HG03135 (cell line): Measurements from ENCODE around the gene SPG7.

Experiments used
- ATAC-seq: cut with Tn5 transposase; IDR thresholded peaks from one replicate; pipeline ENCODE4 v1.9.1; 2021; ENCODE audit warnings: mild to moderate bottlenecking, moderate library complexity; ENCODE audit not compliant: unreplicated experiment

SPG7 gene

DNA sequence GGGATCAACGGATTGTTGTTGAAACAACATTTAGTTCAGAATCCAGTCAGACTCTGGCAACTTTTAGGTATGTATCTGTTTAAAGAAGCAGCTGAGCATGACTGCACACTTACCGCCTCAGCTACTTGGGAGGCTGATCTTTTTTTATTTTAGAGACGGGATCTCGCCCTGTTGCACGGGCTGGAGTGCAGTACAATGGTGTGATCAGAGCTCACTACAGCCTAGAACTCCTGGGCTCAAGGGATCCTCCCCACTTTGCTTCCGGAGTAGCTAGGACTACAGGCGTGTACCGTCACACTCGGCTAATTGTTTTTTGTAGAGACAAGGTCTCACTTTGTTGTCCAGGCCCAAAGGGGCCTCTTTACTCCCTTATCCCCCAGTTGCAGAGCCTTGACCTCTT, 2.3 kb downstream of the SPG7 start:
- no peak for ATAC-seq

DNA sequence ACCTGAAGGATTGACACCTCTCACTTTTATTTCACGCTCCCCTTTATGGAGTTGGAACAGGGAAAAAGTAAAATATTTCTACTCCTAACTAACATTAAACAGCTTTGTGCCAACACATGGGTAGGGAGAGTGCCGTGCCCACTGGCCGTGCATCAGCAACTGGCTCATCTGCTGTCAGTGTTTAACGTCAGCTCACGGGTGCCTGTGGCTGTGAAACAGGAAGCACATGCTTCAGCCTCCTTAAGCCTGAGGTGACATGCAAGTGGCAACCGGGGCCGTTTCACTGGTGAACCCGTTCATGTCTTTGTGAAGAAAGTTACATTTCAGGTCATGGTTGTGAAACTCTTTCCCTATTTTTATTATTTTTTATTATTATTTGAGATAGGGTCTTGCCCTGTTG, 3.2 kb downstream of the SPG7 start:
- ATAC-seq: no peak

DNA sequence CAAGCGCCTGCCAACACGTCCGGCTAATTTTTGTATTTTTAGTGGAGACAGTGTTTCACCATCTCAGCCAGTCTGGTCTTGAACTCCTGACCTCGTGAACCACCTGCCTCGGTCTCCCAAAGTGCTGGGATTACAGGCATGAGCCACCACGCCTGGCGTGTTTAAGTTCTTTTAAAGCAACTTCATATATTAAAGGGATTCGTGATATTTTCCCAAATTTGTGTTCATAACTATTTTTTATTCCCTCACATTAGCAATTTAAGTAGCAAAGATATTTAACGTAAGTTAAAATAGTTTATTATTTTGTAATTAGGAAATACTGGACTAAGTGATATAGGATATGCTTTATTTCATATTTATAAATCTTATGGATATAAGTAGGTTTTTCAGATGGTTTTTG, 4.2 kb downstream of the SPG7 start:
- ATAC-seq: no peak

DNA sequence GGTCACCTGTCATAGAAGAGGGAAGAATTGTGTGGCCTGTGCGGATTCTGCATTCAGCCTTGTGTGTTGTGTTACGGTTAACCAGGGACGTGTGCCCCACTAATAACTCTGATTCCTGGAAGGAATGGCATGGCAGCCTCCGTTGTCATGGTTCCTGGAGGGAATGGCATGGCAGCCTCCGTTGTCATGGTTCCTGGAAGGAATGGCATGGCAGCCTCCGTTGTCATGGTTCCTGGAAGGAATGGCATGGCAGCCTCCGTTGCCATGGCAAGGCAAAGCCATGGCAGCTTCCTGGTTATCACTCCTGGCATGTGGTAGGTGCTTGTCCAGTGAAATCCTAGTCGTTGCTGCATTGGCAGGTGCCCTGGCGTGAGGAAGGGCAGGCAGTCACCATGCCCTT, 8.9 kb downstream of the SPG7 start:
- ATAC-seq: no peak

DNA sequence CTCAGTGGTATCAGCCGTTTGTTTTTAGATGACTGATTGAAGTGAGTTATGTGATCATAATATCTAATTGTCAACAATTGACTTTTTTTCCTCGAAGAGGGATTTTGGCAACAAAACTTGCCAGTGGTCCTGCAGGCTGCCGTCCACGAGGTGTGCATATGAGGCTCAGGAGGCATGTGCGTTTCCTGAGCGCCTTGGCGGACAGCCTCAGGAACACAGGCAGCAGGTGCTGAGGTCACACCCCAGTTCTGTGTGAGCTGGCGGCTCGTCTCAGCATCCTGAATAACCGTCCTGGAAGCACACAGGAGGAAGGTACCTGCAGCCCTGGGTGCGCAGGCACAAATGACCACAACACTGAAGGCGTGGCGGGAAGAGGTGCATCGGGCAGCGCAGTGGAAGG, 11.7 kb downstream of the SPG7 start:
- no peak for ATAC-seq

DNA sequence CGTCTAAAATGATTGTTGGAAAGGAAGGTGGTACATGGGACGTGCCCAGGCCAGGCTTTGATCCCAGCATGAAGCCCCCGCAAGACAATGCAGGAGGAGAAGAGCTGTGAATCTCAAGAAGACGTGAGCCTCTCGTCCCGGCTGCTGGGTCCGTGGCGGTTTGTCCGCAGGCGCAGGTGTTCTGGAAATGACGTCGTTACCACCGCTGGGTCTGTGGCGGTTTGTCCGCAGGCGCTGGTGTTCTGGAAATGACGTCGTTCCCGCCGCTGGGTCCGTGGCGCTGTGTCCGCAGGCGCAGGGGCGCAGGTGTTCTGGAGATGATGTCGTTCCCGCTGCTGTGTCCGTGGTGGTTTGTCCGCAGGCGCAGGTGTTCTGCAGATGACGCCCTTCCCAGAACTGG, 14.1 kb downstream of the SPG7 start:
- ATAC-seq: no peak

DNA sequence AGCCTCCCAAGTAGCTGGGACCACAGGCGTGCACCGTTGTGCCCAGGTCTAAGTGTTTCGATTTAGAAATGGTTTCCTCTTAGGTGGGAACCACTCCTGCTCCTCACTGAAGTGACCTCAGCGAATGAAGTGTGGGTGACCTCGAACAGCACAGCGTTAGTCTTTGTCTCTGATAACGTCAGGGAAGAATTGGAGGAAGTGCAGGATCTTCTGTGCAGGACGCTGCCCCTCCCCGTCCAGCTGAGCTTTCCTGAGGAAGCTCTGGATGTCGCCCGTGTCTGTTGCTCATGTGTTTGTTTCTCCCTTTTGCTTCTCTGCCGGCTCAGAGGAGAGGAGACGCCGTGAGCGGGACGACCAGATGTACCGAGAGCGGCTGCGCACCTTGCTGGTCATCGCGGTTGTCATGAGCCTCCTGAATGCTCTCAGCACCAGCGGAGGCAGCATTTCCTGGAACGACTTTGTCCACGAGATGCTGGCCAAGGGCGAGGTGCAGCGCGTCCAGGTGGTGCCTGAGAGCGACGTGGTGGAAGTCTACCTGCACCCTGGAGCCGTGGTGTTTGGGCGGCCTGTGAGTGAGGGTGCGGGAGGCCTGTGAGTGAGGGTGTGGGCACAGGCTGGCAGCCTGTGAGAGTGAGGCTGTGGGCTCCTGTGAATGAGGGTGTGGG, 15.6 kb downstream of the SPG7 start:
- ATAC-seq: no peak

DNA sequence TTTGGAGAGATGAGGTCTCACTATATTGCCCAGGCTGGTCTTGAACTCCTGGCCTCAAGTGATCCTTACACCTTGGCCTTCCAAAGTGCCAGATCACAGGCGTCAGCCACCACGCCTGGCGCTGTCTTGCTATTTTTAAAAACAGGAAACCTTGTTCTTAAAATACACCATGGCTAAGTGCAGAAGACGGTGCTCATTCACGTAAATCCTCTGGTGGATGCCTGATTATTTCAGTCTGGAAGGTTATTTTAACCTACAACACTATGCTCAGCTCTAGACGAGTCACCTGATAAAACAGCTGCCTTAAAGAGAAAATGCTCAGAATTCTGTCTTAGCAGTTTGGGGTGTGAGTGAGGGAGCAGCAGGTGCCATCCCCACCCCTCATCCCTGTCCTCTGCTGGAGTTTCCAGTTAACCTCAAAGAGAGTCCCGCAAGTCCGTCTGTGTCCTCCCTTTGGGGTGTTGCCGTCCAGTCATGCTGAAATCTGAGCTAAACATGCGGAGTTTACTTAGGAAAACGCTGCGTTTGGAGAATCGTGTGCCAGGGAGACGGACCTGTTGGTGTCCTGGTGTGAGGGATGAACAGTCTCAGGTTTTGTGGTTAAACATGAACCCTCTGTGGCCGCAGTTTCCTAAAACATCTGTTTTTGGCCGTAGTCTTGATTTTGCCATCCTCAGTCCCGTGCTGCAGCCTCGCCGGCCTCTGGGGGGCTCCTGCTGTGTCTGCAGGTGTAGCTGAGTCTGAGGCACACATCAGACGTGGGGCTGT, 17.1 kb downstream of the SPG7 start:
- no peak for ATAC-seq

DNA sequence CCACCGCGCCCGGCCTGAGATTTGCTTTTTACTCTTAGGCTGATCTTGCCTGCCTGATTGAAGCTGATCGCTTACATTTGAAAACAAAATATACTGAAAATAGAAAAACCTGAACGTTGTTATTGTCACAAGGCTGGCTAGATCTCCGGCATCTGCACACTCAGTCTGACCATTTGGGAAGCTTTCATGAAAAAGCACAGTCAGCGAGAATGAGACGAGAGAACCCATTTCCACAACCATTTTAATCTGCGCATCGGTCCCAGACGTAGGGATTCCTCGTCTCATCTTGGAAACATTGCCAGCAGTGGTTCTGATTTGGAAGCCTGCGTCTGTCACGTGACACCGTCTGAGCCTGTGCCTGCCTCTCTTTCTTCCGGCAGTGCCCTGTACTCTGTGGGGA, 20.9 kb downstream of the SPG7 start:
- no peak for ATAC-seq

DNA sequence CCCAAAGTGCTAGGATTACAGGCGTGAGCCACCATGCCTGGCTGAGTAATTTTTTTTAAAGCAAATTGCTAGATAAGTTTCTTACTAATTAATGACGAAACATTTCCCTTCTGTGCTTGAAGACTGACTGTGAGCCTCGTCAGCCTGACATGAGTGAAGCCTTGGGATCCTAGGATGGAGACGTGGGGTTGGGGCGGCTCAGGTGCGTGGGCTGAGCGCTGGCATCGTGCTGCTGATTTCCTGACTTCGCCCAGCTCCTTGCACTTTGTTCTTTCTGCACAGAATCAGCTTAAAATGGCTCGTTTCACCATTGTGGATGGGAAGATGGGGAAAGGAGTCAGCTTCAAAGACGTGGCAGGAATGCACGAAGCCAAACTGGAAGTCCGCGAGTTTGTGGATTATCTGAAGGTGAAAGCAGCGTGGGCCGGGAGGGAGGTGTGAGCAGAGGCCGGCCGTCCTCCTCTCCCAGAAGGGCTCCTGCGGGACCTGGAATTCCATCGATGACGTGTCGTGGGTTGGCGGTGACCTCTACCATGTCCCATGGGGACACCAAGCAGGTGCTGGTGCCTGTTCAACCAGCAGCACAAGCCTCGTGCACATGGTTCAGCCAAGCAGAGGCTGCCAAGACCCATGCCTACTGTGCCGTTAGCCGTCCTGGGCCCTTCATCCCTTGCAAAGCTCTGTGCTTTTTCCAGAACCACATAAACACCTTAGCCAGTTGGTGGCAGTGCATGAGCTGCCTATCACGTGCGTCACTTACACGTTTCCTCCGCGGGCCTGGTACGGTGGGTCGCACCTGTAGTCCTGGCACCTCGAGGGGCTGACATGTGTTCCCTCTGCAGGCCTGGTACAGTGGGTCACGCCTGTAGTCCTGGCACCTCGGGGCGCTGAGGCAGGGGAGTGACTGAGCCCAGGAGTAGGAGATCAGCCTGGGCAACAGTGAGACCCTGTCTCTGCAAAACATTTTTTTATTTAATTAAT, 22.5 kb downstream of the SPG7 start:
- ATAC-seq: no peak

DNA sequence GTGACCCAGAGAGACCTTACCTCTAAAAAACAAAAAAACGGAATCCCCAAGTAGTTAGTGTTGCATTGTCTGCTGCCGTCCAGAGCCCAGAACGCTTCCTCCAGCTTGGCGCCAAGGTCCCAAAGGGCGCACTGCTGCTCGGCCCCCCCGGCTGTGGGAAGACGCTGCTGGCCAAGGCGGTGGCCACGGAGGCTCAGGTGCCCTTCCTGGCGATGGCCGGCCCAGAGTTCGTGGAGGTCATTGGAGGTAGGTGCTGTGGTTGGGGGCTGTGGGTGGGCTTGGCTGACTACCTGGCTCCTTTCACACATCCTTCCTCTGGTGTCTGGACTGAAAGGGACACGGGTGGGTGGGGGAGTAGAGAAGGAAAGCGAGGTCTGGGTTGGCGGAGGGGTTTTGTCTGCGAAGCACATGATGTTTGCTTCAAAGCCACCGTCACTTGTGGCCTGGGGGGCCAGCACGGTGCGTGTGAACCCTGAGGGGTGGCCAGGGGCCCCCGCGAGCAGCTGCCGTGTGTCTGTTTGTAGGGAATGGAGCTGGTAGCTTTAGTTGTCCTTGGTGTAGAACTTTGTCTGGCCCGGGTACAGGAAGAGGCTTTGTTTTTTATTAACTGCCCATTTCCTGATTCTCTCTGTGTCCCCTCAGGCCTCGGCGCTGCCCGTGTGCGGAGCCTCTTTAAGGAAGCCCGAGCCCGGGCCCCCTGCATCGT, 23.8 kb downstream of the SPG7 start:
- ATAC-seq: no peak

DNA sequence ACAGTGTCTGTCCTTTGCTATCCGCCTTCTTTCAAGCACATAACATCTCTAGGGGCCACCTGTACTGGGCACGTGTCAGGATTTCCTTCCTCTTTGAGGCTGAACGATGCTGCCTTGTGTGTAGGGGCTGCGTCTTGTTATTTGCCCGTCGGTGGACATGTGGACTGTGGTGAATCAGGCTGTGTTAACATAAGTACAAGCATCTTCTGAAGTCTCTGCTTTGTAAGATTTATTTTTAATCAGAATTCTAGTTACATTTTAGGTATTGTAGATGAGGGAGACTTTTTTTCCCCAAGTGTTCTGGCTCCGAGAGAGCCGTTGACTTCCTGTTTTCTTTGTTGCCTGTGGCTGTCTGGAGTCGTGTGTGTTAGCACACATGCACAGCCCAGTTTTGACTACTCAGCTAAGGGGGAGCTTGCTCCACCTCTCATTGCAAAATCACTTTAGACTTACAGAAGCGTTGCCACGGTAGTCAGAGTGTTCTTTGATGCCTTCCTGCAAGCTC, 26.1 kb downstream of the SPG7 start:
- no peak for ATAC-seq

DNA sequence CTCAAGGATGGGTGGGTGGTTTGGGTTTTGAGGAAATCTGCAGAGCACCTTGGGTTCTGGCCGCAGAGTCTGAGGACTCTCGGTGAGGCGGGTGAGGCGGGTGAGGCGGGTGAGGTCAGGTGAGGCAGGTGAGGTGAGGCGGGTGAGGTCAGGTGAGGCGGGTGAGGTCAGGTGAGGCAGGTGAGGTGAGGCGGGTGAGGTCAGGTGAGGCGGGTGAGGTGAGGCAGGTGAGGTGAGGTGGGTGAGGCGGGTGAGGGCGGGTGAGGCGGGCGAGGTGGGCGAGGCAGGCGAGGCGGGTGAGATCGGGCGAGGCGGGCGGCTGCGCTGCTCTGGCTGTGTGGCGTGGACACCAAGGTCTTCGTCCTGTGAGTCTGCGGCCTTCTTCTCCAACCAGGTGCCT, 28.2 kb downstream of the SPG7 start:
- ATAC-seq: no peak

DNA sequence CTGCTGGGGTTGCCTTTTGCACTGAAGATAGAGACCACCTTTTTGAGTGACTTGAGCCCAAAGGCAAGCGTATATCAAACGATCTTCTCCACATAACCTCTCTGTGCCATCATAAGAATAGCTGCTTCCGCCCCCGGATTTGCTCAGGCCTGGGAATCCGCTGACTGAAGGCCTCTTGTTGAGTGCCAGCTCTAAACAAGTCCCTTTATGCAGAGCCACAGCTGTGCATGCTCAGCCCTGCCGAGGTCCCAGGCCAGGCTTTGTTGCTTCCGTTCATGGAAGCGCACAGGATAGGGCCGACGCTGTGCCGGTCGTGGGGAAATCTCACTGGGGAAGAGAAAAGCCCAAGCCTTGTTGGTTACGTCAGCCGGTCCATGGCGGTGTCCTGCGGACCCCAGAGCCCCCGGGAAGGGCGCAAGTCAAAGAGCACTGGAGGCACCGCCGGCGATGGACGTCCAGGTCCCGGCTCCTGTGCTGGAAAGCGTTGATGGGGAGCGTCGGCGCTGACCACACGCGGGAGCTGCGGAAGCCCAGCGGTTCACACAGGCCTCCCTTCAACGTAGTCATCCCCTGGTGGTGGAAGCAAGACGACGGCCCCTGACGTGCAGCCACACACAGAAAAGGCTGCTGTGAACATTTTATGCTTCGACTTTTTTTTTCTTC, 28.8 kb downstream of the SPG7 start:
- ATAC-seq: no peak

DNA sequence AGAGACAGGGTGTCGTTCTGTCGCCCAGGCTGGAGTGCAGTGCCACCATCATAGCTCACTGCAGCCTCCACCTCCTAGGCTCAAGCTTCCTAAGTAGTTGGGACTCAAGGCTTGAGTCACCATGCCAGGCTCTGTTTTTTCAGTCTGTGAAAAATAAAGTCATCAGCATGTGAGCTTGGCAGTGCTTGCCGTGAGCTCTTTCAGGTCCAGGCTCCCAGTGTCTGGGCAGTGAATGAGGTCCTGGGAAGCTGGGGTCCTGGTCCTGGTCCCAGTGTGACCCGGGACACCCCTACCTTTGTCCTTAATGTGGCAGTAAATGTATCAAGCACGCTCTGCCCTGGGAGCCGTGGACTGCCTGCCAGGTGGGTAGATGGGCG, 29.3 kb downstream of the SPG7 start:
- ATAC-seq: no peak

DNA sequence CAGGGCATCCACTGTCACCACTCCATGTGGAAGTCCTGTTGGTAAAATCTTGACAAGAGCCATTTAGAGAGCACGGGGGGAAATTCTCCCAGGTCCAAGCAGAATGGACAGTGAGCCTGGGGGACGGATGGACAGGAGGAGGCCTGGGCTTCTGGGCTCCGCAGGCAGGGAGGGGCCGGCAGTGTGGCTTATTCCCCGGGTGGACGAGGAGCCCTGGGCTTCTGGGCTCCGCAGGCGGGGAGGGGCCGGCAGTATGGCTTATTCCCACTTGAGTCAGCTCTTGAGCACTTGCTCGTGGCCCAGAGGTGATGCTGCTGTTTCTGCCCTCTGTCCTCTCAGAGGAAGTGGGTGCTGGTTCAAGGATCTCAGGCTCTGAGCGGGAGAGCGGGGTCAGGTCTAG, 30.1 kb downstream of the SPG7 start:
- ATAC-seq: no peak

DNA sequence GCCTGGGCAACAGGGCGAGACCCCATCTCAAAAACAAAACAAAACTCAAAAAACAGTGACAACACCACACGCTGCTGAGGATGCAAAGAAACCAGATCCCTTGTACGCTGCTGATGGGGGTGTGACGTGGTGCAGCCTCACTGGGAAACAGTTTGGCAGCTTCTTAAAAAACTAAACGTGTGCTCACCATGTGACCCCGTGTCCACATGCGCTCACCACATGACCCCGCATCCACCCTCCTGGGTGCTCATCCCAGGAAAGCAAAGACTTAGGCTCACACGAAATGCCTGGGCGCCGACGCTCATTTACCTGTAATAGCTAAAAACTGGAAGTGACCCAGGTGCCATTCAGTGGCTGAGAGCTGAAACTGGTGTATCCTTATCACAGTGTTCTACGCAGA, 32.4 kb downstream of the SPG7 start:
- ATAC-seq: no peak

DNA sequence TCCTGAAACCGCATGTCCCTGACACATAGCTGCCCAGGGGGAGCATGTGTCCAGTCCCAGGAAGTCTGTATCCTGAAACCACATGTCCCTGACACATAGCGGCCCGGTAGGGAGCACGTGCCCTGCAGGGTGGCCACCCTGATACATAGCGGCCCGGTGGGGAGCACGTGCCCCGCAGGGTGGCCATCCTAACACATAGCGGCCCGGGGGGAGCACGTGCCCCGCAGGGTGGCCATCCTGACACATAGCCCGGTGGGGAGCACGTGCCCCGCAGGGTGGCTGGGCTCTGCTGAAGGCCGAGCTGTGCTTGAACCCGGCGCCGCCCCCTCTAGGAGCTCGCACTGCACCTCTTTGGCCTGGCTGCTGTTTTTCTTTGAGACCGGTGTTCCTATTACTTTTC, 33.6 kb downstream of the SPG7 start:
- no peak for ATAC-seq

DNA sequence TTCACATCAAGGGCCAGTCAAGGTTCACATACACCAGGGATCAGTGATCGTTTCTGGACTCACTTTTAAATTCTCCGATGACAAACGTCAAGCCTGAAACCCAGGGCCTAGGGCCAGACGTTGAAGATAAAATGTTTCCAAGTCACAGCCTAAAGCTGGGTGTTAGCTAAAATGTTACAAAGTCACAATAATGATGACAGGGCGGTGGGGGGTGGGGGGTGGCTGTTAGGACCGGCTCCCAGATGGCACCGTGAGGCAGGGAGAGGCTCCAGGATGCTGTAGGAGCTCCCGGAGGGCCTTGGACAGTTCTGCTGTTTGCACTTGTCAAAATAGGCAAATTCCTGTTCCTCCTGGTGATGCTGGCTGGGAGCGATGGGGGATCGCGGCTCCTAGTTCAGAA, 35.9 kb downstream of the SPG7 start:
- ATAC-seq: no peak

DNA sequence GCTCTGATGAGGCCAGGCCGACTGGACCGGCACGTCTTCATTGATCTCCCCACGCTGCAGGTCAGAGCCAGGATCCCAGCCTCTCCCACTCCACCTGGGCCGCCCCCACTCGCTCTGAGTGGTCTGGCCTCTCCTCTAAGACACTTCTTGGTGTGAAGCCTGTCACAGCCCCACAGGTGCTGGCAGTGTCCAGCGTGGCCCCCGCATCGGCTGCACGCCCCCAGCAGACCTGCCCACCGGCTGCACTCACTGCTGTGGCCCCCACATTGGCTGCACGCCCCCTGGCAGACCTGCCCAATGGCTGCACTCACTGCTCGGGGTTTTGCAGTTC, 36.5 kb downstream of the SPG7 start:
- no peak for ATAC-seq
